Measurements from ENCODE around the gene BLTP3A.
"Not testable (repeated sequence)": the region's sequence is repeated elsewhere in the genome, so short reads cannot be mapped to it uniquely, and the experiment has no call there.

The BLTP3A gene

GRCh38 chr6:34744294-34744647, 47.6 kb upstream of the BLTP3A start:
- H3K9me3 ChIP-seq (ENCODE audit: control insufficient read depth, low read length); H3K4me2 ChIP-seq (ENCODE audit: low read length, poor library complexity, severe bottlenecking); H2BK12ac ChIP-seq (ENCODE audit: low read length in 2 of 2); H3K27me3 ChIP-seq (ENCODE audit: control insufficient read depth in 1 of 2, insufficient read depth in 1 of 2, low read length in 2 of 2); H3K36me3 ChIP-seq (ENCODE audit: control insufficient read depth in 1 of 2, insufficient read depth in 2 of 2, low read depth in 1 of 2, low read length in 2 of 2); DNase-seq; H2BK5ac ChIP-seq (ENCODE audit: low read depth, low read length, poor library complexity, severe bottlenecking); H3K23ac ChIP-seq (ENCODE audit: low read length in 2 of 2); H3K4me1 ChIP-seq (ENCODE audit: control insufficient read depth, insufficient read depth, low read depth, low read length); H4K8ac ChIP-seq (ENCODE audit: low read length); H2BK120ac ChIP-seq (ENCODE audit: low read depth, low read length); H2AK5ac ChIP-seq (ENCODE audit: low read length, severe bottlenecking); H3K4me3 ChIP-seq (ENCODE audit: insufficient read depth in 1 of 2, low read depth in 1 of 2, low read length in 2 of 2); H3K79me1 ChIP-seq (replicated peaks; ENCODE audit: low read length, poor library complexity, severe bottlenecking); H2BK15ac ChIP-seq (ENCODE audit: low read depth, poor library complexity, severe bottlenecking); H4K91ac ChIP-seq (ENCODE audit: low read length); H3K27ac ChIP-seq (ENCODE audit: low read length, poor library complexity, severe bottlenecking); H3K9ac ChIP-seq (ENCODE audit: low read length); H3K4ac ChIP-seq (ENCODE audit: low read depth in 1 of 2, low read length in 2 of 2); H2AFZ ChIP-seq (ENCODE audit: low read depth, low read length); H3K14ac ChIP-seq (ENCODE audit: low read length in 2 of 2); H3K18ac ChIP-seq (ENCODE audit: low read depth in 1 of 2, low read length in 2 of 2): not testable (repeated sequence)
- WGBS, result 94% methylated on average over 10 of the region's 10 CpGs

GRCh38 chr6:34745277-34746103, 46.4 kb upstream of the BLTP3A start:
- H3K27me3 ChIP-seq (ENCODE audit: control insufficient read depth in 1 of 2, insufficient read depth in 1 of 2, low read length in 2 of 2), result peaks cover 0 to 4% of the 10 kb centered on the region in 2 experiments
- no peaks in the 10 kb centered on the region for H3K36me3 ChIP-seq (ENCODE audit: control insufficient read depth in 1 of 2, insufficient read depth in 2 of 2, low read depth in 1 of 2, low read length in 2 of 2)
- DNase-seq, result peak; percentile 30
- H3K4ac ChIP-seq (ENCODE audit: low read depth in 1 of 2, low read length in 2 of 2), result no peak overlapping the region
- no peak overlapping the region for H2BK5ac ChIP-seq (ENCODE audit: low read depth, low read length, poor library complexity, severe bottlenecking)
- H2AFZ ChIP-seq (ENCODE audit: low read depth, low read length), result no peak overlapping the region
- H2AK5ac ChIP-seq (ENCODE audit: low read length, severe bottlenecking), result no peak overlapping the region
- no peak overlapping the region for H3K23ac ChIP-seq (ENCODE audit: low read length in 2 of 2)
- no peak overlapping the region for H3K27ac ChIP-seq (ENCODE audit: low read length, poor library complexity, severe bottlenecking)
- no peak overlapping the region for H3K4me2 ChIP-seq (ENCODE audit: low read length, poor library complexity, severe bottlenecking)
- no peak overlapping the region for H3K9ac ChIP-seq (ENCODE audit: low read length)
- no peak overlapping the region for H3K4me3 ChIP-seq (ENCODE audit: insufficient read depth in 1 of 2, low read depth in 1 of 2, low read length in 2 of 2)
- H3K9me3 ChIP-seq (ENCODE audit: control insufficient read depth, low read length), result no peaks in the 10 kb centered on the region
- H4K8ac ChIP-seq (ENCODE audit: low read length), result no peak overlapping the region
- no peak overlapping the region for H2BK120ac ChIP-seq (ENCODE audit: low read depth, low read length)
- H3K18ac ChIP-seq (ENCODE audit: low read depth in 1 of 2, low read length in 2 of 2), result no peak overlapping the region
- 87% methylated on average over 8 of the region's 10 CpGs for WGBS
- no peaks in the 10 kb centered on the region for H3K4me1 ChIP-seq (ENCODE audit: control insufficient read depth, insufficient read depth, low read depth, low read length)
- H4K91ac ChIP-seq (ENCODE audit: low read length), result no peak overlapping the region
- no peak overlapping the region for H3K14ac ChIP-seq (ENCODE audit: low read length in 2 of 2)
- no peak overlapping the region for H2BK15ac ChIP-seq (ENCODE audit: low read depth, poor library complexity, severe bottlenecking)
- H3K79me1 ChIP-seq (replicated peaks; ENCODE audit: low read length, poor library complexity, severe bottlenecking), result no peaks in the 10 kb centered on the region
- H2BK12ac ChIP-seq (ENCODE audit: low read length in 2 of 2), result no peak overlapping the region

- 88% methylated on average over 5 of the region's 6 CpGs for WGBS
- Histone ChIP-seq H3K4ac (ENCODE audit: low read depth in 1 of 2, low read length in 2 of 2) (no peak overlapping the region), H3K4me3 (ENCODE audit: insufficient read depth in 1 of 2, low read depth in 1 of 2, low read length in 2 of 2) (no peak overlapping the region), H3K23ac (ENCODE audit: low read length in 2 of 2) (no peak overlapping the region), H2BK120ac (ENCODE audit: low read depth, low read length) (no peak overlapping the region), H3K27me3 (ENCODE audit: control insufficient read depth in 1 of 2, insufficient read depth in 1 of 2, low read length in 2 of 2) (peaks cover 0 to 4% of the 10 kb centered on the region in 2 experiments), H2AK5ac (ENCODE audit: low read length, severe bottlenecking) (no peak overlapping the region), H3K79me1 (replicated peaks; ENCODE audit: low read length, poor library complexity, severe bottlenecking) (no peaks in the 10 kb centered on the region), H3K27ac (ENCODE audit: low read length, poor library complexity, severe bottlenecking) (no peak overlapping the region), H3K4me2 (ENCODE audit: low read length, poor library complexity, severe bottlenecking) (no peak overlapping the region), H3K9me3 (ENCODE audit: control insufficient read depth, low read length) (no peaks in the 10 kb centered on the region), H2BK12ac (ENCODE audit: low read length in 2 of 2) (no peak overlapping the region), H2BK5ac (ENCODE audit: low read depth, low read length, poor library complexity, severe bottlenecking) (no peak overlapping the region), H3K36me3 (ENCODE audit: control insufficient read depth in 1 of 2, insufficient read depth in 2 of 2, low read depth in 1 of 2, low read length in 2 of 2) (no peaks in the 10 kb centered on the region), H2AFZ (ENCODE audit: low read depth, low read length) (no peak overlapping the region), H3K9ac (ENCODE audit: low read length) (no peak overlapping the region), H4K8ac (ENCODE audit: low read length) (no peak overlapping the region), H4K91ac (ENCODE audit: low read length) (no peak overlapping the region), H2BK15ac (ENCODE audit: low read depth, poor library complexity, severe bottlenecking) (no peak overlapping the region), H3K18ac (ENCODE audit: low read depth in 1 of 2, low read length in 2 of 2) (no peak overlapping the region), H3K14ac (ENCODE audit: low read length in 2 of 2) (no peak overlapping the region), H3K4me1 (ENCODE audit: control insufficient read depth, insufficient read depth, low read depth, low read length) (no peaks in the 10 kb centered on the region)
- DNase-seq, result no peak
Measured at GRCh38 chr6:34746104-34746846, 45.6 kb upstream of the BLTP3A start.

GRCh38 chr6:34748757-34749156, 43.1 kb upstream of the BLTP3A start:
- no peak overlapping the region for H3K23ac ChIP-seq (ENCODE audit: low read length in 2 of 2)
- no peak overlapping the region for H2BK120ac ChIP-seq (ENCODE audit: low read depth, low read length)
- no peak overlapping the region for H2BK12ac ChIP-seq (ENCODE audit: low read length in 2 of 2)
- H3K79me1 ChIP-seq (replicated peaks; ENCODE audit: low read length, poor library complexity, severe bottlenecking), result no peaks in the 10 kb centered on the region
- H3K27me3 ChIP-seq (ENCODE audit: control insufficient read depth in 1 of 2, insufficient read depth in 1 of 2, low read length in 2 of 2), result peaks cover 0 to 4% of the 10 kb centered on the region in 2 experiments
- no peak overlapping the region for H2BK5ac ChIP-seq (ENCODE audit: low read depth, low read length, poor library complexity, severe bottlenecking)
- H2AK5ac ChIP-seq (ENCODE audit: low read length, severe bottlenecking), result no peak overlapping the region
- H3K9ac ChIP-seq (ENCODE audit: low read length), result no peak overlapping the region
- DNase-seq, result no peak
- no peak overlapping the region for H3K14ac ChIP-seq (ENCODE audit: low read length in 2 of 2)
- H2BK15ac ChIP-seq (ENCODE audit: low read depth, poor library complexity, severe bottlenecking), result no peak overlapping the region
- H3K4ac ChIP-seq (ENCODE audit: low read depth in 1 of 2, low read length in 2 of 2), result no peak overlapping the region
- H3K18ac ChIP-seq (ENCODE audit: low read depth in 1 of 2, low read length in 2 of 2), result no peak overlapping the region
- H3K4me3 ChIP-seq (ENCODE audit: insufficient read depth in 1 of 2, low read depth in 1 of 2, low read length in 2 of 2), result no peak overlapping the region
- no peaks in the 10 kb centered on the region for H3K4me1 ChIP-seq (ENCODE audit: control insufficient read depth, insufficient read depth, low read depth, low read length)
- no peaks in the 10 kb centered on the region for H3K9me3 ChIP-seq (ENCODE audit: control insufficient read depth, low read length)
- no peak overlapping the region for H4K91ac ChIP-seq (ENCODE audit: low read length)
- H3K4me2 ChIP-seq (ENCODE audit: low read length, poor library complexity, severe bottlenecking), result no peak overlapping the region
- WGBS, result 84% methylated on average over 2 of the region's 2 CpGs
- no peaks in the 10 kb centered on the region for H3K36me3 ChIP-seq (ENCODE audit: control insufficient read depth in 1 of 2, insufficient read depth in 2 of 2, low read depth in 1 of 2, low read length in 2 of 2)
- no peak overlapping the region for H2AFZ ChIP-seq (ENCODE audit: low read depth, low read length)
- no peak overlapping the region for H3K27ac ChIP-seq (ENCODE audit: low read length, poor library complexity, severe bottlenecking)
- no peak overlapping the region for H4K8ac ChIP-seq (ENCODE audit: low read length)
